CD4-positive, alpha-beta T cell (primary cell): ENCODE measurements around the gene GUCD1. TPM values are rescaled to one million over a fixed set of nuclear protein-coding genes. Genes with fewer than 3 reads are reported as not detected.

Experiments used
- ATAC-seq: fragments of 200-7000 bp; cut with Tn5 transposase; one replicate; pipeline ENCODE4 v1.10.0; 2022; ENCODE audit warnings: mild to moderate bottlenecking; ENCODE audit not compliant: poor library complexity
- CTCF ChIA-PET: fragments of 350-600 bp; sonication (Branson Sonifier 250); formaldehyde crosslinking; loops from one replicate; lab custom pipeline; 2021; ENCODE audit warnings: antibody characterized with exemption, inconsistent platforms; lab: Charles Lee
- POLR2A ChIA-PET: fragments of 350-600 bp; sonication (Branson Sonifier 250); formaldehyde crosslinking; loops from one replicate; lab custom pipeline; 2021; ENCODE audit warnings: antibody characterized with exemption, inconsistent platforms; lab: Charles Lee
- DNase-seq, 14 experiments: peaks; one replicate each; pipeline ENCODE4 v3.0.0-alpha.2; 2013 to 2020; ENCODE audit warnings: mixed read lengths in 2 of 14
- H3K27ac ChIP-seq, 2 donors: one replicate each; pipeline versions ENCODE4 v1.5.1 to v1.7.0; 2013; ENCODE audit warnings: low read length in 2 of 2, low read depth in 1 of 2, mild to moderate bottlenecking in 1 of 2
- H3K27me3 ChIP-seq, 2 experiments: 1 replicate in 1 of 2; 2 replicates in 1 of 2; pipeline versions ENCODE4 v1.6.1 to v1.7.0; 2013; ENCODE audit warnings: low read length in 2 of 2, control low read depth in 1 of 2, mild to moderate bottlenecking in 1 of 2, moderate library complexity in 1 of 2; ENCODE audit not compliant: insufficient read depth in 2 of 2, control insufficient read depth in 1 of 2
- H3K36me3 ChIP-seq: one replicate; pipeline ENCODE4 v1.6.1; 2013; ENCODE audit warnings: low read length, control low read depth; ENCODE audit not compliant: insufficient read depth
- H3K4me1 ChIP-seq: one replicate; pipeline ENCODE4 v1.6.1; 2013; ENCODE audit warnings: low read length, control low read depth; ENCODE audit not compliant: insufficient read depth
- H3K4me3 ChIP-seq: one replicate; pipeline ENCODE4 v1.5.1; 2013; ENCODE audit warnings: mild to moderate bottlenecking, low read length, moderate library complexity
- H3K9me3 ChIP-seq, 2 experiments: 1 replicate in 1 of 2; 2 replicates in 1 of 2; pipeline versions ENCODE4 v1.6.1 to v1.7.0; 2013; ENCODE audit warnings: low read length in 2 of 2, mild to moderate bottlenecking in 2 of 2, control low read depth in 1 of 2, moderate library complexity in 1 of 2; ENCODE audit not compliant: control insufficient read depth in 1 of 2, insufficient read depth in 1 of 2
- H3K27ac Mint-ChIP-seq: one replicate; pipeline ENCODE4 v1.8.0; 2020; ENCODE audit warnings: mixed read lengths
- H3K27me3 Mint-ChIP-seq: one replicate; pipeline ENCODE4 v1.8.0; 2021; ENCODE audit warnings: mixed read lengths
- H3K36me3 Mint-ChIP-seq: one replicate; pipeline ENCODE4 v1.8.0; 2021; ENCODE audit warnings: low read depth, mixed read lengths
- H3K4me1 Mint-ChIP-seq: one replicate; pipeline ENCODE4 v1.8.0; 2021; ENCODE audit warnings: low read depth, mixed read lengths
- H3K4me3 Mint-ChIP-seq: one replicate; pipeline ENCODE4 v1.8.0; 2020; ENCODE audit warnings: mild to moderate bottlenecking, mixed read lengths
- H3K9me3 Mint-ChIP-seq: one replicate; pipeline ENCODE4 v1.8.0; 2020; ENCODE audit warnings: mixed read lengths
- intact Hi-C, 2 experiments: fragments of 100-400 bp; cut with DNase I in 1 of 2; cut with micrococcal nuclease in 1 of 2; formaldehyde crosslinking; loops; one replicate each; pipeline versions ENCODE4 v1.15.1 to v1.9.0; 2023 to 2025; cut with DNase I, micrococcal nuclease
- total RNA-seq, 174 experiments: library from RNA in 2 of 174; stranded (reverse) in 2 of 174; gene quantifications; one replicate each; pipeline ENCODE4 v1.2.3 and lab custom pipeline; 2021 to 2026
- TF ChIP-seq, protein P1 (sequence below): fragments of 200-600 bp; IDR thresholded peaks from one replicate; pipeline ENCODE4 v1.8.0; 2022; ENCODE audit warnings: antibody characterized with exemption, mild to moderate bottlenecking

Gene GUCD1
- total RNA-seq, 2 experiments from 2014 or later = 60.9 to 68.3 TPM

DNA sequence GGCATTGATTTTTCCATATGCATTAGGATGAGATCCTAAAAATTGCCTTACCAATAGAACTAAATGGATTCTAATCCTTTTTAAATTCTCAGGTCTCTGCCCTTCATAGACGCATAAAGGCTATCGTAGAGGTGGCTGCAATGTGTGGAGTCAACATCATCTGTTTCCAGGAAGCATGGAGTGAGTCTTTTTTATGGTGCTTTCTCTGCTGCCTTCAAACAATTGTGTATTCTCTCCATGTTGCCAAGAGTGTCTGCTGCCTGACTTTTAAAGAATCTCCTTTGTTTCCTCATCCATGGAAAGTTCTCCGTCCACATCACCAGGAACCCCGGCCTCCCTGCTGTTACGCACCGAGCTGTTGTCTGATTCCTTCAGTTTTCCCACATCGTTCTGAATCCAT lies 52.9 kb downstream of the GUCD1 start:
- Mint-ChIP-seq H3K36me3 (no peaks in the 10 kb centered on the region), H3K4me3 (no peak overlapping the region), H3K27ac (no peak overlapping the region), H3K4me1 (peaks cover 20% of the 10 kb centered on the region), H3K27me3 (peaks cover under 1% of the 10 kb centered on the region), H3K9me3 (no peaks in the 10 kb centered on the region)
- CTCF ChIA-PET = interaction anchor here (1.1 to 1.6 kb wide), 2 partner anchors 78 to 80 kb away, joined by 4 to 7 read pairs; no protein-coding TSS in a partner anchor
- DNase-seq (no peak), ATAC-seq (no peak)
- peaks cover 11% of the 10 kb centered on the region for H3K4me1 ChIP-seq
- no peaks in the 10 kb centered on the region for H3K36me3 ChIP-seq
- intact Hi-C loops = loop anchor here (2.0 to 5.0 kb wide), 2 partner anchors 73 to 175 kb away; no protein-coding TSS in a partner anchor
- POLR2A ChIA-PET = interaction anchor here (1.1 kb wide), 1 partner anchor 72 kb away, joined by 4 read pairs; no protein-coding TSS in a partner anchor
- TF ChIP-seq, protein P1, sequence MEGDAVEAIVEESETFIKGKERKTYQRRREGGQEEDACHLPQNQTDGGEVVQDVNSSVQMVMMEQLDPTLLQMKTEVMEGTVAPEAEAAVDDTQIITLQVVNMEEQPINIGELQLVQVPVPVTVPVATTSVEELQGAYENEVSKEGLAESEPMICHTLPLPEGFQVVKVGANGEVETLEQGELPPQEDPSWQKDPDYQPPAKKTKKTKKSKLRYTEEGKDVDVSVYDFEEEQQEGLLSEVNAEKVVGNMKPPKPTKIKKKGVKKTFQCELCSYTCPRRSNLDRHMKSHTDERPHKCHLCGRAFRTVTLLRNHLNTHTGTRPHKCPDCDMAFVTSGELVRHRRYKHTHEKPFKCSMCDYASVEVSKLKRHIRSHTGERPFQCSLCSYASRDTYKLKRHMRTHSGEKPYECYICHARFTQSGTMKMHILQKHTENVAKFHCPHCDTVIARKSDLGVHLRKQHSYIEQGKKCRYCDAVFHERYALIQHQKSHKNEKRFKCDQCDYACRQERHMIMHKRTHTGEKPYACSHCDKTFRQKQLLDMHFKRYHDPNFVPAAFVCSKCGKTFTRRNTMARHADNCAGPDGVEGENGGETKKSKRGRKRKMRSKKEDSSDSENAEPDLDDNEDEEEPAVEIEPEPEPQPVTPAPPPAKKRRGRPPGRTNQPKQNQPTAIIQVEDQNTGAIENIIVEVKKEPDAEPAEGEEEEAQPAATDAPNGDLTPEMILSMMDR = no peak
- no peak overlapping the region for H3K27ac ChIP-seq
- no peaks in the 10 kb centered on the region for H3K27me3 ChIP-seq
- no peaks in the 10 kb centered on the region for H3K9me3 ChIP-seq
- no peak overlapping the region for H3K4me3 ChIP-seq

DNA sequence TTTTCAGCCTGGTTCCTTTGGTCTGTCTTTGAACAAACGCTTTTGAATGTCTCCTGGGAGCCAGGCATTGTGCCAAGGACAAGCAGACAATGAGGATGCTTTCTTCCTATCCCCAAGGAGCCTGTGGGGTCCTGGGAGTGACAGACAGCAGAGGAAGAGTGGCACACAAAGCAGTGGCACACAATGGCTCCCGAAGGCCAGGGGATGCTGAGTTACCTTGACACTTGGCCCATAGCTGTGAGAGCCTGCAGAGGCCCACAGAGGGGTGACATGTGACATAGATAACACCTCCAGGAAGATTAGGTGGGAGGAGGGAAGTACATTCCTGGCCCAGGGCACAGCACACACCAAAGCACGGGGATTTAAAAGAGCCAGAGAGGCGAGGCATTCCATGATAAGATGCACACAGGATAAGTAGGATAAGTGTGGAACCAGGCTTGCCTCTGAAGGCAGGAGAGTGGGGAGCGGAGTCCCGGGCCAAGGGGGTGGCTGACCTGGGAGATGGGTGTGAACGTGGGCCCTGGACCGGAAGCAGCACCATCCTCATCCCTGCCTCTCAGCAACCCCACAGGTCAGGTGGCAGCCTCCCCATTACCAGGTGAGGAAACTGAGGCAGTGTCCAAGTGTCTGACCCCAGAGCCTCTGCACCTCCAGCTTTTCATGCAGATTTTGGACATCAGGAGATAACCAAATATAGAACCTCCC lies 53.5 kb downstream of the GUCD1 start:
- POLR2A ChIA-PET = no interaction called here
- DNase-seq = no peak
- intact Hi-C loops = loop anchor here (2.0 to 5.0 kb wide), 2 partner anchors 73 to 174 kb away; no protein-coding TSS in a partner anchor

DNA sequence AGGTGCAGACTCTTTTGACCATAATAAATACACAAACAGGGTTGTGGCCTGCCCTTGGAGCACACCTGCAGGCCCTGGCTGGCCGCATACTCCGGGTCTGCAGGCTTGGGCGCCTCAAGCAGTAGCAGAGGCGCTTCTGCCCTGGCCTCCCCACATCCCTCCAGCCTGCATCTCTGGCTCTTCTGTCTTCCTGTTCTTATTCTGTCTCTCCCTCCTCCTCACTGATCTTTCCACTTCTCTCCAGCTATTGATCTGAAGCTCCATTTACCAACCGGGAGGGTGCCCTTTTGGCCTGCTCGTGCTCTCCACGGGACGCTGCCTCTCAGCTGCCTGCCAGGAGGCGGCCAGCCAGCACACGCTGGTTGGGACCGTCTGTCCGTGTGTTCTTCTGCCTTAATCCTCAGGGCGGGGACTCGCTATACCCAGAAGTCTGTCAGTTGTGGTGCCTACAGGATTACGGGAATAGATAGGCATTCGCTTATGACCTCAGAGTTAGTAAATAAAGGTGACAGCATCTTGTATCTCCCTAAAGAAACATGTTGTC lies 54.6 kb downstream of the GUCD1 start:
- H3K27me3 ChIP-seq = peaks cover 4 to 6% of the 10 kb centered on the region in 2 experiments
- peaks cover 0 to 1% of the 10 kb centered on the region in 2 experiments for H3K9me3 ChIP-seq
- intact Hi-C loops = loop anchor here in 1 of 2 experiments (5.0 kb wide), 1 partner anchor 173 kb away; no protein-coding TSS in a partner anchor
- ATAC-seq (no peak), DNase-seq (no peak)
- POLR2A ChIA-PET = no interaction called here
- Mint-ChIP-seq H3K9me3 (no peaks in the 10 kb centered on the region), H3K27ac (no peak overlapping the region), H3K4me1 (peaks cover 26% of the 10 kb centered on the region), H3K27me3 (peaks cover 13% of the 10 kb centered on the region), H3K36me3 (no peaks in the 10 kb centered on the region), H3K4me3 (no peak overlapping the region)
- CTCF ChIA-PET = no interaction called here
- no peak overlapping the region for H3K27ac ChIP-seq
- TF ChIP-seq, protein P1 = no peak
- H3K36me3 ChIP-seq = no peaks in the 10 kb centered on the region
- H3K4me1 ChIP-seq = peaks cover 11% of the 10 kb centered on the region
- no peak overlapping the region for H3K4me3 ChIP-seq

More for the DNA sequence above, 53.5 kb downstream of the GUCD1 start:
- CTCF ChIA-PET = interaction anchor here (1.1 to 1.6 kb wide), 2 partner anchors 77 to 80 kb away, joined by 4 to 7 read pairs; no protein-coding TSS in a partner anchor
- H3K9me3 ChIP-seq = no peaks in the 10 kb centered on the region
- no peak for ATAC-seq
- TF ChIP-seq, protein P1 = no peak
- H3K36me3 ChIP-seq = no peaks in the 10 kb centered on the region
- no peaks in the 10 kb centered on the region for H3K36me3 Mint-ChIP-seq
- peaks cover 11% of the 10 kb centered on the region for H3K4me1 ChIP-seq
- H3K27ac Mint-ChIP-seq = no peak overlapping the region
- H3K27me3 ChIP-seq = no peaks in the 10 kb centered on the region
- no peak overlapping the region for H3K27ac ChIP-seq
- peaks cover 26% of the 10 kb centered on the region for H3K4me1 Mint-ChIP-seq
- H3K27me3 Mint-ChIP-seq = peaks cover 6% of the 10 kb centered on the region
- H3K4me3 ChIP-seq = no peak overlapping the region
- no peak overlapping the region for H3K4me3 Mint-ChIP-seq
- no peaks in the 10 kb centered on the region for H3K9me3 Mint-ChIP-seq
